IMR-90 (cell line): Measurements from ENCODE around the gene INPP5E. TPM values are rescaled to one million over a fixed set of nuclear protein-coding genes. Genes with fewer than 3 reads are reported as not detected.

Experiments used
- ATAC-seq: fragments of 200-7000 bp; cut with Tn5 transposase; 2 replicates; pipeline ENCODE4 v1.9.1; 2020; ENCODE audit warnings: low read depth, mild to moderate bottlenecking, moderate library complexity
- Bru-seq: library from RNA; stranded (reverse); fragments of 400-500 nt; gene quantifications from one replicate; lab custom pipeline; 2021; lab: Mats Ljungman, UMichigan
- BruChase-seq, 2 experiments: library from RNA; stranded (reverse); fragments of 400-500 nt; gene quantifications; one replicate each; lab custom pipeline; 2021; lab: Mats Ljungman, UMichigan
- BruUV-seq: library from RNA; stranded (reverse); fragments of 400-500 nt; replicated peaks from 2 replicates; lab custom pipeline; 2021; lab: Mats Ljungman, UMichigan
- CTCF ChIA-PET: fragments of 300-600 bp; formaldehyde crosslinking; extraction: SDS; loops from one replicate; lab custom pipeline; 2021; ENCODE audit warnings: antibody characterized with exemption; lab: Yijun Ruan, JAX
- POLR2A ChIA-PET: fragments of 300-600 bp; sonication (Branson Sonifier 250); formaldehyde crosslinking; loops from one replicate; lab custom pipeline; 2022; ENCODE audit warnings: antibody characterized with exemption; ENCODE audit not compliant: unreplicated experiment; lab: Charles Lee
- DNase-seq: peaks from one replicate; pipeline ENCODE4 v3.0.0; 2013
- H2AFZ ChIP-seq: replicated peaks from 2 replicates; pipeline ENCODE3; 2013; ENCODE audit warnings: low read length, mild to moderate bottlenecking; ENCODE audit not compliant: poor library complexity
- H2AK5ac ChIP-seq: 2 replicates; pipeline ENCODE4 v1.6.1; 2013; ENCODE audit warnings: low read depth, low read length, inconsistent platforms
- H2AK9ac ChIP-seq: replicated peaks from 2 replicates; pipeline ENCODE3; 2013; ENCODE audit warnings: mild to moderate bottlenecking, low read depth, low read length, moderate library complexity; ENCODE audit not compliant: poor library complexity
- H2BK120ac ChIP-seq: 2 replicates; pipeline ENCODE4 v1.6.1; 2013; ENCODE audit warnings: low read depth, low read length, inconsistent platforms
- H2BK15ac ChIP-seq: 3 replicates; pipeline ENCODE4 v1.6.1; 2013; ENCODE audit warnings: low read depth, low read length, inconsistent platforms
- H2BK20ac ChIP-seq: 2 replicates; pipeline ENCODE4 v1.6.1; 2013; ENCODE audit warnings: low read depth, mild to moderate bottlenecking, inconsistent platforms, low read length, moderate library complexity
- H2BK5ac ChIP-seq: 2 replicates; pipeline ENCODE4 v1.6.1; 2013; ENCODE audit warnings: mild to moderate bottlenecking, low read depth, low read length, inconsistent platforms; ENCODE audit not compliant: poor library complexity, severe bottlenecking
- H3K14ac ChIP-seq: replicated peaks from 2 replicates; pipeline ENCODE4 v1.6.1; 2013; ENCODE audit warnings: low read depth, low read length, inconsistent platforms
- H3K18ac ChIP-seq: 2 replicates; pipeline ENCODE4 v1.6.1; 2013; ENCODE audit warnings: low read depth, low read length, control low read depth
- H3K23ac ChIP-seq: 2 replicates; pipeline ENCODE4 v1.6.1; 2013; ENCODE audit warnings: low read depth, low read length, inconsistent platforms
- H3K27ac ChIP-seq: 2 replicates; pipeline ENCODE4 v1.5.1; 2013; ENCODE audit warnings: mild to moderate bottlenecking, control low read depth, low read length; ENCODE audit not compliant: insufficient read depth
- H3K27me3 ChIP-seq: 2 replicates; pipeline ENCODE4 v1.6.1; 2013; ENCODE audit warnings: low read length; ENCODE audit not compliant: control insufficient read depth, insufficient read depth
- H3K36me3 ChIP-seq: 2 replicates; pipeline ENCODE4 v1.6.1; 2013; ENCODE audit warnings: low read length, mixed read lengths; ENCODE audit not compliant: control insufficient read depth, insufficient read depth
- H3K4ac ChIP-seq: 2 replicates; pipeline ENCODE4 v1.6.1; 2013; ENCODE audit warnings: low read depth, low read length, inconsistent platforms
- H3K4me1 ChIP-seq: 2 replicates; pipeline ENCODE4 v1.6.1; 2013; ENCODE audit warnings: low read length, mixed read lengths; ENCODE audit not compliant: control insufficient read depth, insufficient read depth
- H3K4me2 ChIP-seq: 2 replicates; pipeline ENCODE4 v1.6.1; 2013; ENCODE audit warnings: low read depth, mild to moderate bottlenecking, control low read depth, low read length, moderate library complexity
- H3K4me3 ChIP-seq: 2 replicates; pipeline ENCODE4 v1.5.1; 2013; ENCODE audit warnings: low read depth, mild to moderate bottlenecking, control low read depth, low read length, moderate library complexity; ENCODE audit not compliant: insufficient read depth
- H3K56ac ChIP-seq: 2 replicates; pipeline ENCODE4 v1.6.1; 2013; ENCODE audit warnings: low read length, inconsistent platforms; ENCODE audit not compliant: insufficient read depth; ENCODE audit errors: extremely low read depth
- H3K79me1 ChIP-seq, 2 experiments: 2 replicates each; pipeline ENCODE4 v1.6.1; 2013; ENCODE audit warnings: low read length in 2 of 2, inconsistent platforms in 1 of 2, low read depth in 1 of 2
- H3K9ac ChIP-seq: 2 replicates; pipeline ENCODE4 v1.6.1; 2013; ENCODE audit warnings: low read depth, low read length, control low read depth
- H3K9me1 ChIP-seq: 2 replicates; pipeline ENCODE4 v1.6.1; 2013; ENCODE audit warnings: low read length, inconsistent platforms; ENCODE audit not compliant: insufficient read depth
- H3K9me3 ChIP-seq: 2 replicates; pipeline ENCODE4 v1.6.1; 2013; ENCODE audit warnings: low read length; ENCODE audit not compliant: control insufficient read depth, insufficient read depth
- H4K20me1 ChIP-seq: 2 replicates; pipeline ENCODE4 v1.6.1; 2013; ENCODE audit warnings: low read length, inconsistent platforms; ENCODE audit not compliant: insufficient read depth
- H4K5ac ChIP-seq: 2 replicates; pipeline ENCODE4 v1.6.1; 2013; ENCODE audit warnings: mild to moderate bottlenecking, low read depth, low read length, control low read depth
- H4K8ac ChIP-seq, 2 experiments: 2 replicates each; pipeline ENCODE4 v1.6.1; 2013; ENCODE audit warnings: low read depth in 2 of 2, low read length in 2 of 2, control low read depth in 1 of 2, inconsistent platforms in 1 of 2
- H4K91ac ChIP-seq: 2 replicates; pipeline ENCODE4 v1.6.1; 2013; ENCODE audit warnings: low read depth, low read length, inconsistent platforms; ENCODE audit not compliant: insufficient read depth
- BHLHE40 ChIP-seq: fragments of 150-350 bp; IDR thresholded peaks from 2 replicates; pipeline ENCODE4 v1.6.1; 2016; ENCODE audit warnings: mild to moderate bottlenecking, low read depth, low read length
- CEBPB ChIP-seq: IDR thresholded peaks from 2 replicates; pipeline ENCODE4 v1.6.1; 2012; ENCODE audit warnings: low read depth, low read length, improper control_type of control experiment
- CTCF ChIP-seq: conservative IDR thresholded peaks from 2 replicates; pipeline ENCODE4 v1.5.1; 2012; ENCODE audit warnings: mild to moderate bottlenecking, low read depth, low read length, improper control_type of control experiment
- ELK1 ChIP-seq: fragments of 150-350 bp; IDR thresholded peaks from 2 replicates; pipeline ENCODE4 v1.6.1; 2016; ENCODE audit warnings: low read depth, mild to moderate bottlenecking, low read length, moderate library complexity, borderline replicate concordance
- MAFK ChIP-seq: IDR thresholded peaks from 2 replicates; pipeline ENCODE4 v1.6.1; 2012; ENCODE audit warnings: low read depth, low read length, improper control_type of control experiment
- MAZ ChIP-seq: IDR thresholded peaks from 2 replicates; pipeline ENCODE4 v1.6.1; 2012; ENCODE audit warnings: low read depth, mild to moderate bottlenecking, low read length, improper control_type of control experiment, moderate library complexity, borderline replicate concordance
- MXI1 ChIP-seq: IDR thresholded peaks from 2 replicates; pipeline ENCODE4 v1.6.1; 2012; ENCODE audit warnings: low read depth, mild to moderate bottlenecking, low read length, moderate library complexity, borderline replicate concordance
- POLR2A ChIP-seq: IDR thresholded peaks from 2 replicates; pipeline ENCODE4 v1.6.1; 2012; ENCODE audit warnings: mild to moderate bottlenecking, low read depth, low read length
- RAD21 ChIP-seq: IDR thresholded peaks from 2 replicates; pipeline ENCODE4 v1.6.1; 2012; ENCODE audit warnings: low read length, improper control_type of control experiment
- RCOR1 ChIP-seq: IDR thresholded peaks from 2 replicates; pipeline ENCODE4 v1.6.1; 2012; ENCODE audit warnings: mild to moderate bottlenecking, low read length, improper control_type of control experiment; ENCODE audit not compliant: insufficient replicate concordance
- WGBS, 2 experiments: methylation state at CpG; one replicate each; pipeline versions ENCODE4 v1.1.5 to v1.1.7; 2013; ENCODE audit warnings: missing lambda C conversion rate in 2 of 2; ENCODE audit not compliant: insufficient read length in 1 of 2; ENCODE audit errors: extremely low coverage in 2 of 2; 5-methylcytosine and 5-hydroxymethylcytosine counted together
- dilution Hi-C: fragments of 300-500 bp; cut with HindIII; formaldehyde crosslinking; loops from one replicate; pipeline ENCODE4 v1.14.3; 2018; ENCODE audit warnings: low sequenced_read_pairs; ENCODE audit not compliant: unreplicated experiment
- in situ Hi-C: fragments of 300-500 bp; cut with MboI; formaldehyde crosslinking; loops from 3 replicates; pipeline ENCODE4 v1.14.3; 2019; ENCODE audit warnings: low sequenced_read_pairs, inconsistent platforms, mixed read lengths
- intact Hi-C: fragments of 100-400 bp; cut with micrococcal nuclease; formaldehyde crosslinking; loops from 2 replicates; pipeline ENCODE4 v1.10.0; 2022
- long read RNA-seq: library from polyadenylated mRNA; unstranded; transcript quantifications from one replicate; pipeline ENCODE4 v2.0.0, GENCODE V29; 2021; ENCODE audit not compliant: unreplicated experiment
- polyA plus RNA-seq, 3 experiments: library from polyadenylated mRNA; depleted of rRNA; stranded (reverse); fragments of >200 nt; gene quantifications; 2 replicates each; pipeline ENCODE4 v1.2.3, GENCODE V29; 2012; ENCODE audit warnings: low replicate concordance in 1 of 3
- total RNA-seq: library from RNA; depleted of rRNA; stranded (reverse); fragments of >200 nt; gene quantifications from 2 replicates; pipeline ENCODE4 v1.2.3, GENCODE V29; 2012; rRNA removed

INPP5E gene
- 1.6 and 1.9 TPM in 2 replicates for total RNA-seq
- polyA plus RNA-seq (2012; rRNA removed): 9.4 and 11.0 TPM in 2 replicates
- 6.8 and 9.8 TPM in 2 replicates for polyA plus RNA-seq (2012; cell fraction: cytosol; rRNA removed)
- 46.1 and 80.7 TPM in 2 replicates for polyA plus RNA-seq (2012; cell fraction: nucleus; rRNA removed; ENCODE audit: low replicate concordance)
- percentile 47 among the genes with signal in this experiment for Bru-seq, nascent RNA
- percentile 54 among the genes with signal in this experiment for BruChase-seq, experiment 1, labeled RNA remaining after a 6-hour chase
- BruChase-seq, experiment 2, labeled RNA remaining after a 2-hour chase: percentile 52 among the genes with signal in this experiment
- long read RNA-seq, full-length matches to known transcripts: 14 of 29 reads
- long read RNA-seq, partial matches to known transcripts: 6 of 29 reads
- long read RNA-seq, other reads (novel, unspliced or antisense): 9 of 29 reads

GRCh38 chr9:136439481-136440408 is at the start of gene INPP5E:
Gene INPP5E (minus strand): TSS chr9:136439845. CDS start chr9:136439419, 426 bp downstream.
- peaks cover 67% of the 10 kb centered on the region for H4K20me1 ChIP-seq
- H3K4me1 ChIP-seq: peaks cover 7% of the 10 kb centered on the region

More at GRCh38 chr9:136439481-136440408, at the start of gene INPP5E:
- Histone ChIP-seq H2AK9ac (peak within 1 kb of the TSS; percentile 99), H3K4ac (peak within 1 kb of the TSS; percentile 85), H2BK15ac (no peak within 1 kb of the TSS), H3K36me3 (peaks cover 54% of the 10 kb centered on the region), H2AK5ac (peak within 1 kb of the TSS; percentile 66), H3K14ac (peak within 1 kb of the TSS; percentile 66; the same call in 1 of the 2 replicates), H2BK5ac (peak within 1 kb of the TSS; percentile 68), H4K91ac (peak within 1 kb of the TSS; percentile 26; the same call in 1 of the 2 replicates), H3K4me2 (peak within 1 kb of the TSS; percentile 87), H3K9me3 (no peaks in the 10 kb centered on the region), H4K8ac (peak within 1 kb of the TSS in 1 of 2 experiments; percentile 81; a peak in 1 of 4 replicates), H4K5ac (no peak within 1 kb of the TSS), H3K9ac (peak within 1 kb of the TSS; percentile 89), H3K9me1 (peaks cover 8% of the 10 kb centered on the region; the same call in 1 of the 2 replicates), H3K4me3 (peak within 1 kb of the TSS; percentile 90), H2AFZ (peak within 1 kb of the TSS; percentile 93), H3K27me3 (no peaks in the 10 kb centered on the region), H3K56ac (peak within 1 kb of the TSS; percentile 13; the same call in 1 of the 2 replicates), H2BK20ac (no peak within 1 kb of the TSS), H3K79me1 (peaks cover 6 to 63% of the 10 kb centered on the region in 2 experiments), H3K18ac (no peak within 1 kb of the TSS), H2BK120ac (no peak within 1 kb of the TSS), H3K23ac (peak within 1 kb of the TSS; percentile 60; the same call in 1 of the 2 replicates), H3K27ac (peak within 1 kb of the TSS; percentile 73)
- BruUV-seq: no TSS peak
- CTCF ChIA-PET: interaction anchor here (0.7 to 1.1 kb wide), 2 partner anchors 16 to 38 kb away, joined by 3 read pairs; no protein-coding TSS in a partner anchor
- DNase-seq (peak; percentile 56), ATAC-seq (peak; percentile 83)
- intact Hi-C loops (loop anchor here (1.0 to 2.0 kb wide), 2 partner anchors 24 to 43 kb away; partner anchors contain the start of gene SEC16A), in situ Hi-C loops (no loop called here), dilution Hi-C loops (no loop called here)
- 0 out of 2 replicates have a peak, but pooled peaks have one; percentile 39 for TF ChIP-seq MXI1
- TF ChIP-seq MAFK: no peak
- TF ChIP-seq ELK1: no peak
- TF ChIP-seq CEBPB: no peak
- peak; percentile 61; the same call in 1 of the 2 replicates for TF ChIP-seq MAZ
- no peak for TF ChIP-seq RAD21
- peak; percentile 36 for TF ChIP-seq RCOR1
- TF ChIP-seq CTCF: peak; percentile 67
- TF ChIP-seq BHLHE40: no peak
- TF ChIP-seq POLR2A: peak; percentile 62; the same call in 1 of the 2 replicates
- POLR2A ChIA-PET: no interaction called here
- WGBS, 2 experiments: 2% methylated on average over 47 of the region's 90 CpGs; no CpG with 5 or more reads in 1 of the 2 experiments
